SK-N-SH (cell line): ENCODE measurements around the gene MRPL53. TPM values are rescaled to one million over a fixed set of nuclear protein-coding genes. Genes with fewer than 3 reads are reported as not detected.

Experiments used
- CTCF ChIA-PET: fragments of 300-600, 350-600 bp; formaldehyde crosslinking; extraction: SDS; loops from one replicate; lab custom pipeline; 2021; lab: Yijun Ruan, JAX
- POLR2A ChIA-PET: fragments of 350-600 bp; sonication (Branson Sonifier 250); formaldehyde crosslinking; extraction: SDS; loops from one replicate; lab custom pipeline; 2020; ENCODE audit warnings: antibody characterized with exemption, inconsistent platforms; lab: Yijun Ruan, JAX
- DNase-seq: peaks from one replicate; pipeline ENCODE4 v3.0.0; 2012
- H2AFZ ChIP-seq: fragments of 200-600 bp; sonication (generic); 2 replicates; pipeline ENCODE4 v1.8.1; 2016; ENCODE audit warnings: antibody characterized with exemption, mild to moderate bottlenecking, low read depth
- H3F3A ChIP-seq: fragments of 200-600 bp; sonication (generic); replicated peaks from 2 replicates; pipeline ENCODE3; 2016; ENCODE audit warnings: antibody characterized with exemption, mild to moderate bottlenecking; ENCODE audit not compliant: insufficient read depth
- H3K27ac ChIP-seq, 2 experiments: fragments of 200-500 bp in 1 of 2; fragments of 200-600 bp in 1 of 2; sonication (Bioruptor generic) in 1 of 2; sonication (generic), shearing (Covaris generic) in 1 of 2; 2 replicates each; pipeline versions ENCODE4 v1.5.1 to v1.6.1; 2014 to 2016; ENCODE audit warnings: low read depth in 2 of 2, inconsistent platforms in 1 of 2, low read length in 1 of 2, mild to moderate bottlenecking in 1 of 2, mixed read lengths in 1 of 2
- H3K27me3 ChIP-seq: fragments of 200-600 bp; sonication (generic), shearing (Covaris generic); 2 replicates; pipeline ENCODE4 v1.6.1; 2016; ENCODE audit warnings: mixed run types; ENCODE audit not compliant: insufficient read depth
- H3K36me3 ChIP-seq, 2 experiments: fragments of 200-500 bp in 1 of 2; fragments of 200-600 bp in 1 of 2; sonication (Bioruptor generic) in 1 of 2; sonication (generic) in 1 of 2; replicated peaks in 1 of 2; 2 replicates each; pipeline versions ENCODE3 to v1.5.1; 2014 to 2016; ENCODE audit warnings: low read length in 1 of 2, mild to moderate bottlenecking in 1 of 2; ENCODE audit not compliant: insufficient read depth in 2 of 2, control insufficient read depth in 1 of 2
- H3K4me1 ChIP-seq, 2 experiments: fragments of 200-500 bp in 1 of 2; fragments of 200-600 bp in 1 of 2; sonication (Bioruptor generic) in 1 of 2; sonication (generic), shearing (Covaris generic) in 1 of 2; 2 replicates each; pipeline versions ENCODE4 v1.5.1 to v1.6.1; 2014 to 2016; ENCODE audit warnings: low read depth in 1 of 2, low read length in 1 of 2, mixed run types in 1 of 2; ENCODE audit not compliant: insufficient read depth in 2 of 2, control insufficient read depth in 1 of 2
- H3K4me2 ChIP-seq: fragments of 200-600 bp; sonication (generic), shearing (Covaris generic); 2 replicates; pipeline ENCODE4 v1.6.1; 2017; ENCODE audit warnings: mixed run types
- H3K4me3 ChIP-seq, 2 experiments: fragments of 200-500 bp in 1 of 2; fragments of 200-600 bp in 1 of 2; sonication (Bioruptor generic) in 1 of 2; sonication (generic), shearing (Covaris generic) in 1 of 2; 2 replicates each; pipeline versions ENCODE4 v1.5.1 to v1.8.1; 2014 to 2016; ENCODE audit warnings: low read depth in 2 of 2, inconsistent platforms in 1 of 2, low read length in 1 of 2, mild to moderate bottlenecking in 1 of 2, mixed read lengths in 1 of 2, moderate library complexity in 1 of 2
- H3K79me2 ChIP-seq: fragments of 200-600 bp; sonication (generic); 2 replicates; pipeline ENCODE4 v1.8.1; 2017; ENCODE audit warnings: mild to moderate bottlenecking; ENCODE audit not compliant: insufficient read depth
- H3K9ac ChIP-seq: fragments of 200-600 bp; sonication (generic); 2 replicates; pipeline ENCODE4 v1.6.1; 2017; ENCODE audit warnings: mixed run types
- H3K9me2 ChIP-seq: fragments of 200-600 bp; sonication (generic); 2 replicates; pipeline ENCODE4 v1.6.1; 2017; ENCODE audit warnings: mixed run types
- H3K9me3 ChIP-seq: fragments of 200-600 bp; sonication (generic); 2 replicates; pipeline ENCODE4 v1.6.1; 2017; ENCODE audit warnings: mixed run types, mild to moderate bottlenecking, moderate library complexity
- H4K20me1 ChIP-seq: fragments of 200-600 bp; sonication (generic); 2 replicates; pipeline ENCODE4 v1.6.1; 2017; ENCODE audit warnings: mild to moderate bottlenecking, mixed run types; ENCODE audit not compliant: insufficient read depth
- CHD2 ChIP-seq: fragments of 150-350 bp; IDR thresholded peaks from 2 replicates; pipeline ENCODE4 v1.6.1; 2018; ENCODE audit warnings: low read length; ENCODE audit not compliant: partially characterized antibody
- CTCF ChIP-seq: fragments of 200-600 bp; sonication (generic); IDR thresholded peaks from 2 replicates; pipeline ENCODE4 v1.6.1; 2017; ENCODE audit warnings: antibody characterized with exemption, mild to moderate bottlenecking, moderate library complexity
- EP300 ChIP-seq, 2 experiments: IDR thresholded peaks; 2 replicates each; pipeline versions ENCODE4 v1.4.0 to v1.6.1; 2012; ENCODE audit warnings: borderline replicate concordance in 1 of 2, low read depth in 1 of 2, low read length in 1 of 2
- EZH2phosphoT487 ChIP-seq: fragments of 200-600 bp; sonication (generic); IDR thresholded peaks from 2 replicates; pipeline ENCODE4 v1.6.1; 2017; ENCODE audit warnings: low read depth, mixed run types, mild to moderate bottlenecking, antibody characterized with exemption, moderate library complexity, borderline replicate concordance
- FOSL2 ChIP-seq: IDR thresholded peaks from 2 replicates; pipeline ENCODE4 v1.4.0; 2012; ENCODE audit warnings: low read depth, mild to moderate bottlenecking, moderate library complexity, borderline replicate concordance
- GABPA ChIP-seq: IDR thresholded peaks from 2 replicates; pipeline ENCODE4 v1.4.0; 2012; ENCODE audit warnings: low read depth, mild to moderate bottlenecking
- JUND ChIP-seq: IDR thresholded peaks from 2 replicates; pipeline ENCODE4 v1.4.0; 2012
- MEF2A ChIP-seq: IDR thresholded peaks from 2 replicates; pipeline ENCODE4 v1.4.0; 2012; ENCODE audit warnings: low read depth, borderline replicate concordance
- MXI1 ChIP-seq: IDR thresholded peaks from 2 replicates; pipeline ENCODE4 v1.6.1; 2012; ENCODE audit warnings: mild to moderate bottlenecking, low read depth, low read length, improper control_type of control experiment
- PBX3 ChIP-seq: IDR thresholded peaks from 2 replicates; pipeline ENCODE4; 2012
- RAD21 ChIP-seq: IDR thresholded peaks from 2 replicates; pipeline ENCODE4 v1.6.1; 2012; ENCODE audit warnings: mild to moderate bottlenecking, low read length
- RCOR1 ChIP-seq: fragments of 150-350 bp; IDR thresholded peaks from 2 replicates; pipeline ENCODE4 v1.6.1; 2017; ENCODE audit warnings: antibody characterized with exemption, low read length
- SMC3 ChIP-seq: IDR thresholded peaks from 2 replicates; pipeline ENCODE4 v1.6.1; 2012; ENCODE audit warnings: low read depth, low read length, improper control_type of control experiment
- TAF1 ChIP-seq: IDR thresholded peaks from 2 replicates; pipeline ENCODE4 v1.6.1; 2012; ENCODE audit warnings: low read depth, mild to moderate bottlenecking, low read length, moderate library complexity, borderline replicate concordance
- YY1 ChIP-seq: IDR thresholded peaks from 2 replicates; pipeline ENCODE4 v1.4.0; 2012; ENCODE audit warnings: low read depth, mild to moderate bottlenecking
- WGBS: methylation state at CpG from one replicate; pipeline ENCODE4 v1.1.6; 2017; ENCODE audit warnings: low lambda C conversion rate; 5-methylcytosine and 5-hydroxymethylcytosine counted together
- polyA plus RNA-seq, 3 experiments: library from polyadenylated mRNA; depleted of rRNA; stranded (reverse); fragments of >200 nt; gene quantifications; 2 replicates each; pipeline ENCODE4 v1.2.3, GENCODE V29; 2012
- TF ChIP-seq, protein P1 (sequence below): fragments of 150-350 bp; IDR thresholded peaks from 2 replicates; pipeline ENCODE4 v1.6.1; 2017; ENCODE audit warnings: antibody characterized with exemption, low read length, low read depth, borderline replicate concordance
- TF ChIP-seq, protein P2 (sequence below): IDR thresholded peaks from 2 replicates; pipeline ENCODE4 v1.6.1; 2012; ENCODE audit warnings: mild to moderate bottlenecking, low read depth, low read length, moderate library complexity

MRPL53 gene
- polyA plus RNA-seq, 1 of the 3 experiments (the other 2 are of a cell fraction): 95.0 TPM

GRCh38 chr2:74502720-74503505, 30.4 kb upstream of the MRPL53 start:
- Histone ChIP-seq H3K27ac (no peak overlapping the region; a peak in 1 of 4 replicates), H3K4me2 (no peak overlapping the region), H3K79me2 (peaks cover 17% of the 10 kb centered on the region; the same call in 1 of the 2 replicates), H3K27me3 (no peaks in the 10 kb centered on the region), H4K20me1 (no peaks in the 10 kb centered on the region), H3F3A (peaks cover 11% of the 10 kb centered on the region), H3K4me3 (no peak overlapping the region), H3K36me3 (peaks cover 15 to 20% of the 10 kb centered on the region in 2 experiments), H3K4me1 (peaks cover 12 to 37% of the 10 kb centered on the region in 2 experiments; a peak in 2 of 4 replicates), H3K9me2 (no peaks in the 10 kb centered on the region), H3K9ac (no peak overlapping the region)
- POLR2A ChIA-PET: no interaction called here
- 91% methylated on average over 47 of the region's 67 CpGs for WGBS
- TF ChIP-seq RAD21 (no peak), FOSL2 (no peak), MEF2A (no peak)
- TF ChIP-seq, protein P1, sequence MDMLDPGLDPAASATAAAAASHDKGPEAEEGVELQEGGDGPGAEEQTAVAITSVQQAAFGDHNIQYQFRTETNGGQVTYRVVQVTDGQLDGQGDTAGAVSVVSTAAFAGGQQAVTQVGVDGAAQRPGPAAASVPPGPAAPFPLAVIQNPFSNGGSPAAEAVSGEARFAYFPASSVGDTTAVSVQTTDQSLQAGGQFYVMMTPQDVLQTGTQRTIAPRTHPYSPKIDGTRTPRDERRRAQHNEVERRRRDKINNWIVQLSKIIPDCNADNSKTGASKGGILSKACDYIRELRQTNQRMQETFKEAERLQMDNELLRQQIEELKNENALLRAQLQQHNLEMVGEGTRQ: no peak
- TF ChIP-seq, all 33 proteins: peak for 0
- Histone ChIP-seq H2AFZ (no peak overlapping the region), H3K9me3 (no peaks in the 10 kb centered on the region)
- CTCF ChIA-PET: interaction anchor here (1.0 to 7.5 kb wide), 4 partner anchors 10 to 88 kb away, joined by 3 to 56 read pairs (median 7); partner anchors contain the start of genes CCDC142 and TTC31
- DNase-seq: peak; percentile 30

DNA sequence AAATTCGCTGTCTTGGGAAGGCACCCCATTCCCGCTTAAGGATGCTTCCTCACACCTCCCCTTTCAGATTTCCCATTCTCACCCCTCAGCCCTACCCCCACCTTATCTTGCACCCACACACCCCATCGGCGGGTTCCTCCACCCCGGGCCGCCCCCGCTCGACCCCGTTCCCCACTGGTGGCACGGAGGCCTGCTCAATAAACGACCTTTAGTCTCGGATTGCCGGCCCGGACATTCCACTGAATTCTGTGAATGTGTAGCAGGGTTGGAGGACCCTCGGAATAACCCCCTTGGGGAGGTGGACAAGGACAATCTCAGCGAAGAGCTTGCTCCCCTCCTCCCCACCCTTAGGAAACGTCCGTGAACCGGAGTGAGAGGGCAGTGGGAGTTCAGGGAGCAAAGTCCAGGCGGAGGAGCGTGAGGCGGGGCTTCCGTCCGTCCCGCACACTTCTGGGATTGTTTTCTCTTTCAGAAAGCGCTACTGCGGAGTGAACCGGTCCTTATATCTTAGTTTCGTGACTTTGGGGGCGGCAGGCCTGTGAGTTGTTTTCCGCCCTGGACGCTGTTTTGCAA, 29.8 kb upstream of the MRPL53 start:
- no peak overlapping the region for H2AFZ ChIP-seq
- no peaks in the 10 kb centered on the region for H3K9me3 ChIP-seq
- H4K20me1 ChIP-seq: no peaks in the 10 kb centered on the region
- H3K36me3 ChIP-seq: peaks cover 15 to 20% of the 10 kb centered on the region in 2 experiments
- peaks cover 8% of the 10 kb centered on the region for H3F3A ChIP-seq
- ChIA-PET CTCF (interaction anchor here (1.0 to 3.1 kb wide), 4 partner anchors 19 to 678 kb away, joined by 3 to 21 read pairs (median 12); partner anchors contain the start of genes CCDC142 and TTC31), POLR2A (interaction anchor here (1.4 to 3.1 kb wide), 3 partner anchors 8 to 11 kb away, joined by 3 to 9 read pairs (median 7); no protein-coding TSS in a partner anchor)
- no peaks in the 10 kb centered on the region for H3K9me2 ChIP-seq
- peaks cover 17% of the 10 kb centered on the region; the same call in 1 of the 2 replicates for H3K79me2 ChIP-seq
- no peak overlapping the region for H3K9ac ChIP-seq
- no peaks in the 10 kb centered on the region for H3K27me3 ChIP-seq
- H3K4me1 ChIP-seq: peaks cover 12 to 37% of the 10 kb centered on the region in 2 experiments; a peak in 2 of 4 replicates
- H3K4me2 ChIP-seq: no peak overlapping the region
- no peak for DNase-seq
- 93% methylated on average over 32 of the region's 32 CpGs for WGBS
- no peak overlapping the region for H3K4me3 ChIP-seq
- no peak overlapping the region; a peak in 1 of 4 replicates for H3K27ac ChIP-seq
- TF ChIP-seq EZH2phosphoT487: no peak
- TF ChIP-seq TAF1: no peak
- no peak for TF ChIP-seq MXI1
- TF ChIP-seq GABPA: no peak
- no peak for TF ChIP-seq CTCF
- no peak for TF ChIP-seq YY1
- TF ChIP-seq MEF2A: no peak
- TF ChIP-seq EP300 (IDR thresholded peaks at IDR 0.05; ENCODE audit: borderline replicate concordance in 1 of 2, low read depth in 1 of 2, low read length in 1 of 2): no peak
- TF ChIP-seq RAD21: no peak
- no peak for TF ChIP-seq JUND
- no peak for TF ChIP-seq PBX3
- TF ChIP-seq CHD2: no peak
- TF ChIP-seq, protein P2, sequence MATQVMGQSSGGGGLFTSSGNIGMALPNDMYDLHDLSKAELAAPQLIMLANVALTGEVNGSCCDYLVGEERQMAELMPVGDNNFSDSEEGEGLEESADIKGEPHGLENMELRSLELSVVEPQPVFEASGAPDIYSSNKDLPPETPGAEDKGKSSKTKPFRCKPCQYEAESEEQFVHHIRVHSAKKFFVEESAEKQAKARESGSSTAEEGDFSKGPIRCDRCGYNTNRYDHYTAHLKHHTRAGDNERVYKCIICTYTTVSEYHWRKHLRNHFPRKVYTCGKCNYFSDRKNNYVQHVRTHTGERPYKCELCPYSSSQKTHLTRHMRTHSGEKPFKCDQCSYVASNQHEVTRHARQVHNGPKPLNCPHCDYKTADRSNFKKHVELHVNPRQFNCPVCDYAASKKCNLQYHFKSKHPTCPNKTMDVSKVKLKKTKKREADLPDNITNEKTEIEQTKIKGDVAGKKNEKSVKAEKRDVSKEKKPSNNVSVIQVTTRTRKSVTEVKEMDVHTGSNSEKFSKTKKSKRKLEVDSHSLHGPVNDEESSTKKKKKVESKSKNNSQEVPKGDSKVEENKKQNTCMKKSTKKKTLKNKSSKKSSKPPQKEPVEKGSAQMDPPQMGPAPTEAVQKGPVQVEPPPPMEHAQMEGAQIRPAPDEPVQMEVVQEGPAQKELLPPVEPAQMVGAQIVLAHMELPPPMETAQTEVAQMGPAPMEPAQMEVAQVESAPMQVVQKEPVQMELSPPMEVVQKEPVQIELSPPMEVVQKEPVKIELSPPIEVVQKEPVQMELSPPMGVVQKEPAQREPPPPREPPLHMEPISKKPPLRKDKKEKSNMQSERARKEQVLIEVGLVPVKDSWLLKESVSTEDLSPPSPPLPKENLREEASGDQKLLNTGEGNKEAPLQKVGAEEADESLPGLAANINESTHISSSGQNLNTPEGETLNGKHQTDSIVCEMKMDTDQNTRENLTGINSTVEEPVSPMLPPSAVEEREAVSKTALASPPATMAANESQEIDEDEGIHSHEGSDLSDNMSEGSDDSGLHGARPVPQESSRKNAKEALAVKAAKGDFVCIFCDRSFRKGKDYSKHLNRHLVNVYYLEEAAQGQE: no peak
- no peak for TF ChIP-seq SMC3
- TF ChIP-seq RCOR1: no peak
